PC-3 (cell line): ENCODE data around the gene POLA2. TPM values are rescaled to one million over a fixed set of nuclear protein-coding genes. Genes with fewer than 3 reads are reported as not detected.
"Not testable (repeated sequence)": the region's sequence is repeated elsewhere in the genome, so short reads cannot be mapped to it uniquely, and the experiment has no call there.

Experiments
- ATAC-seq: fragments of 200-7000 bp; cut with Tn5 transposase; 2 replicates; pipeline ENCODE4 v1.9.1; 2020; ENCODE audit warnings: mild to moderate bottlenecking, moderate library complexity
- BruUV-seq: library from RNA; stranded (reverse); fragments of 400-500 nt; replicated peaks from 2 replicates; lab custom pipeline; 2021; lab: Mats Ljungman, UMichigan
- CTCF ChIA-PET: fragments of 300-600 bp; sonication (Branson Sonifier 250); formaldehyde crosslinking; loops from one replicate; lab custom pipeline; 2022; ENCODE audit warnings: antibody characterized with exemption; lab: Charles Lee
- POLR2A ChIA-PET: fragments of 300-600 bp; sonication (Branson Sonifier 250); formaldehyde crosslinking; loops from one replicate; lab custom pipeline; 2022; ENCODE audit warnings: antibody characterized with exemption; ENCODE audit not compliant: unreplicated experiment; lab: Charles Lee
- DNase-seq: peaks from one replicate; pipeline ENCODE4 v3.0.0-alpha.2; 2015
- H2AFZ ChIP-seq: fragments of 300-600 bp; sonication (generic); 2 replicates; pipeline ENCODE4 v1.6.0; 2016; ENCODE audit warnings: antibody characterized with exemption, low read length
- H3F3A ChIP-seq: fragments of 300-600 bp; sonication (generic); one replicate; pipeline ENCODE4 v1.6.0; 2017; ENCODE audit warnings: antibody characterized with exemption, low read length, control low read depth, mild to moderate bottlenecking; ENCODE audit not compliant: unreplicated experiment
- H3K27ac ChIP-seq: fragments of 300-600 bp; sonication (generic); 2 replicates; pipeline ENCODE4 v1.5.1; 2016; ENCODE audit warnings: mild to moderate bottlenecking, low read length
- H3K27me3 ChIP-seq: fragments of 300-600 bp; sonication (generic); 2 replicates; pipeline ENCODE4 v1.6.1; 2016; ENCODE audit warnings: low read length, mixed read lengths
- H3K36me3 ChIP-seq: fragments of 300-600 bp; sonication (generic); 2 replicates; pipeline ENCODE4 v1.6.1; 2016; ENCODE audit warnings: low read depth, mixed run types, low read length, mixed read lengths
- H3K4me1 ChIP-seq: fragments of 300-600 bp; sonication (generic); 2 replicates; pipeline ENCODE4 v1.5.1; 2016; ENCODE audit warnings: low read length; ENCODE audit not compliant: insufficient read depth
- H3K4me2 ChIP-seq: fragments of 300-600 bp; sonication (generic); 2 replicates; pipeline ENCODE4 v1.6.0; 2016; ENCODE audit warnings: low read length
- H3K4me3 ChIP-seq: fragments of 300-600 bp; sonication (generic); 2 replicates; pipeline ENCODE4 v1.5.1; 2016; ENCODE audit warnings: mild to moderate bottlenecking, low read length, mixed read lengths
- H3K79me2 ChIP-seq: fragments of 300-600 bp; sonication (generic); 2 replicates; pipeline ENCODE4 v1.6.1; 2017; ENCODE audit warnings: low read length, mixed read lengths
- H3K9ac ChIP-seq: fragments of 300-600 bp; sonication (generic); 2 replicates; pipeline ENCODE4 v1.6.0; 2016; ENCODE audit warnings: mild to moderate bottlenecking, low read length
- H3K9me2 ChIP-seq: fragments of 300-600 bp; sonication (generic); replicated peaks from 2 replicates; pipeline ENCODE4 v1.6.1; 2016; ENCODE audit warnings: mixed run types, low read length, mixed read lengths
- H3K9me3 ChIP-seq: fragments of 300-600 bp; sonication (generic); 2 replicates; pipeline ENCODE4 v1.6.1; 2016; ENCODE audit warnings: low read length, mixed read lengths
- H4K20me1 ChIP-seq: fragments of 300-600 bp; sonication (generic); 2 replicates; pipeline ENCODE4 v1.6.1; 2016; ENCODE audit warnings: low read length, mixed read lengths
- CTCF ChIP-seq: fragments of 300-600 bp; sonication (generic); conservative IDR thresholded peaks from 2 replicates; pipeline ENCODE4 v1.5.1; 2017; ENCODE audit warnings: antibody characterized with exemption, low read depth, mild to moderate bottlenecking, low read length
- EZH2 ChIP-seq: fragments of 300-600 bp; sonication (generic); IDR thresholded peaks from one replicate; pipeline ENCODE4 v1.6.1; 2017; ENCODE audit warnings: antibody characterized with exemption, mild to moderate bottlenecking, low read length; ENCODE audit not compliant: unreplicated experiment
- EZH2phosphoT487 ChIP-seq: fragments of 300-600 bp; sonication (generic); IDR thresholded peaks from 2 replicates; pipeline ENCODE4 v1.6.1; 2018; ENCODE audit warnings: mild to moderate bottlenecking, antibody characterized with exemption, low read length, borderline replicate concordance
- intact Hi-C: fragments of 100-400 bp; cut with micrococcal nuclease; formaldehyde crosslinking; loops from 2 replicates; pipeline ENCODE4 v1.9.0; 2023
- total RNA-seq: library from RNA; depleted of rRNA; stranded (reverse); fragments of >200 nt; gene quantifications from 2 replicates; pipeline ENCODE4 v1.2.3, GENCODE V29; 2014

The POLA2 gene
- total RNA-seq, 1 experiment from 2014 or later, result 29.0 TPM

GRCh38 chr11:65329944-65330403, 68.2 kb downstream of the POLA2 start:
- ATAC-seq (peak; percentile 46), DNase-seq (peak; percentile 98)
- Histone ChIP-seq H3F3A (no peaks in the 10 kb centered on the region), H4K20me1 (peaks cover 6% of the 10 kb centered on the region), H3K4me2 (peak overlapping the region; percentile 67), H3K9me2 (no peaks in the 10 kb centered on the region), H3K27me3 (no peaks in the 10 kb centered on the region), H3K9ac (peak overlapping the region; percentile 54), H2AFZ (peak overlapping the region; percentile 81), H3K79me2 (peaks cover 14% of the 10 kb centered on the region), H3K27ac (no peak overlapping the region), H3K9me3 (no peaks in the 10 kb centered on the region), H3K4me1 (peaks cover 11% of the 10 kb centered on the region), H3K36me3 (no peaks in the 10 kb centered on the region), H3K4me3 (peak overlapping the region; percentile 15; the same call in 1 of the 2 replicates)
- TF ChIP-seq EZH2phosphoT487 (no peak), CTCF (peak; percentile 91)
- ChIA-PET POLR2A (interaction anchor here (0.5 to 1.2 kb wide), 6 partner anchors 28 to 201 kb away, joined by 3 to 14 read pairs (median 4); no protein-coding TSS in a partner anchor), CTCF (interaction anchor here (0.7 to 3.2 kb wide), 5 partner anchors 14 to 60 kb away, joined by 3 to 132 read pairs (median 5); partner anchors contain the start of gene CDC42EP2)
- intact Hi-C loops, result loop anchor here (1.0 kb wide), 2 partner anchors 13 to 55 kb away; no protein-coding TSS in a partner anchor
- BruUV-seq, result no TSS peak

DNA sequence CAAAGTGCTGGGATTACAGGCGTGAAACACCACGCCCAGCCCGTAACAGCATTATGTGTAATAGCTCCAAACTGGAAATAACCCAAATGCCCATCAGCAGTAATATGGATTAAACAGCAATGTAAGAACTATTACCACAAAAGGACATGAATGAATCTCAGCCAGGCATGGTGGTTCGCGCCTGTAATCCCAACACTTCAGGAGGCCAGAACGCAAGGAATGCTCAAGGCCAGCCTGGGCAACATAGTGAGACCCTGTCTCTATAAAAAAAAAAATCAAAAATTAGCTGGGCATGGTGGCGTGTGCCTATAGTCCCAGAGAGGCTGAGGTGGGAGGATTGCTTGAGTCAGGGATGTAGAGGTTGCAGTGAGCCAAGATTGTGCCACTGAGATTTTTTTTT, 68.8 kb downstream of the POLA2 start:
- Histone ChIP-seq H4K20me1 (peaks cover 12% of the 10 kb centered on the region), H3K4me1 (peaks cover 17% of the 10 kb centered on the region), H3K79me2 (peaks cover 20% of the 10 kb centered on the region), H3K27me3 (no peaks in the 10 kb centered on the region), H3K9ac (no peak overlapping the region), H2AFZ (peak overlapping the region; percentile 81), H3K4me2 (peak overlapping the region; percentile 67; the same call in 1 of the 2 replicates), H3F3A (no peaks in the 10 kb centered on the region), H3K9me3 (no peaks in the 10 kb centered on the region), H3K4me3 (no peak overlapping the region), H3K9me2 (no peaks in the 10 kb centered on the region), H3K27ac (no peak overlapping the region), H3K36me3 (no peaks in the 10 kb centered on the region)
- DNase-seq, result no peak
- TF ChIP-seq EZH2 (no peak), EZH2phosphoT487 (no peak), CTCF (no peak)
- ChIA-PET POLR2A (no interaction called here), CTCF (interaction anchor here (0.6 to 3.2 kb wide), 6 partner anchors 14 to 56 kb away, joined by 3 to 132 read pairs (median 18); partner anchors contain the start of gene CDC42EP2)
- intact Hi-C loops, result loop anchor here (1.0 kb wide), 2 partner anchors 13 to 55 kb away; no protein-coding TSS in a partner anchor
- ATAC-seq, result no peak
- BruUV-seq, result no TSS peak

DNA sequence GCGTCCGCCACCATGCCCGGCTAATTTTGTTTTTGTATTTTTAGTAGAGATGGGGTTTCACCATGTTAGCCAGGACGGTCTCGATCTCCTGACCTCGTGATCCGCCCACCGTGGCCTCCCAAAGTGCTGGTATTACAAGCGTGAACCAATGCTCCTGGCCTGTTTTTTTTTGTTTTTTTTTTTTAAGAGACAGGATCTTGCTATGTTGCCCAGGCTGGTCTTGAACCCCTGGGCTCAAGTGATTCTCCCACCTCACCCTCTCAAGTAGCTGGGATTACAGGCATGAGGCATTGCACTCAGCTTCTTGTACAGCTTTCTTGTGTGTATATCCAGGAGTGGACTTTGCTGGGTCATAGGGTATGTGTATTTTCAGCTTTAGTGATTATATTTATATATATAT, 70.8 kb downstream of the POLA2 start:
- H3F3A ChIP-seq, H2AFZ ChIP-seq, H3K27ac ChIP-seq, intact Hi-C loops, H3K9me3 ChIP-seq, H3K9ac ChIP-seq, H3K4me3 ChIP-seq, BruUV-seq, H3K27me3 ChIP-seq, H3K4me2 ChIP-seq, ATAC-seq, H3K9me2 ChIP-seq, H3K36me3 ChIP-seq, DNase-seq: not testable (repeated sequence)
- Histone ChIP-seq H4K20me1 (peaks cover 13% of the 10 kb centered on the region), H3K79me2 (peaks cover 37% of the 10 kb centered on the region), H3K4me1 (peaks cover 18% of the 10 kb centered on the region)
- ChIA-PET POLR2A (interaction anchor here (1.0 kb wide), 1 partner anchor 21 kb away, joined by 5 read pairs; the partner anchor contains the start of gene TIGD3), CTCF (interaction anchor here (1.0 to 2.1 kb wide), 2 partner anchors 58 to 103 kb away, joined by 3 to 47 read pairs; no protein-coding TSS in a partner anchor)
